H9 (cell line): ENCODE data around the gene ATG2B. TPM values are rescaled to one million over a fixed set of nuclear protein-coding genes. Genes with fewer than 3 reads are reported as not detected.

Source experiments
- DNase-seq: peaks from one replicate; pipeline ENCODE4 v3.0.0-alpha.2; 2017
- H2AFZ ChIP-seq: one replicate; pipeline ENCODE4 v1.6.1; 2013; ENCODE audit warnings: mild to moderate bottlenecking, low read length, control low read depth, moderate library complexity
- H2AK5ac ChIP-seq: 2 replicates; pipeline ENCODE4 v1.6.1; 2013; ENCODE audit warnings: low read length, control low read depth, mixed read lengths; ENCODE audit not compliant: insufficient read length
- H2BK120ac ChIP-seq: one replicate; pipeline ENCODE4 v1.6.1; 2013; ENCODE audit warnings: low read depth, mild to moderate bottlenecking, low read length, control low read depth, inconsistent platforms; ENCODE audit not compliant: poor library complexity, severe bottlenecking
- H2BK12ac ChIP-seq: 2 replicates; pipeline ENCODE4 v1.6.1; 2013; ENCODE audit warnings: low read length, control low read depth, mixed read lengths, low read depth; ENCODE audit not compliant: insufficient read length
- H2BK15ac ChIP-seq: 2 replicates; pipeline ENCODE4 v1.6.1; 2013; ENCODE audit warnings: low read depth, low read length, control low read depth
- H2BK20ac ChIP-seq: one replicate; pipeline ENCODE4 v1.6.1; 2013; ENCODE audit warnings: low read depth, mild to moderate bottlenecking, low read length, control low read depth, inconsistent platforms; ENCODE audit not compliant: poor library complexity, severe bottlenecking
- H2BK5ac ChIP-seq: 2 replicates; pipeline ENCODE4 v1.6.1; 2013; ENCODE audit warnings: low read length, control low read depth, mixed read lengths; ENCODE audit not compliant: insufficient read length
- H3K14ac ChIP-seq: 2 replicates; pipeline ENCODE4 v1.6.1; 2013; ENCODE audit warnings: low read length, control low read depth; ENCODE audit not compliant: insufficient read depth
- H3K18ac ChIP-seq: 2 replicates; pipeline ENCODE4 v1.6.1; 2013; ENCODE audit warnings: low read depth, mild to moderate bottlenecking, mixed read lengths, low read length, control low read depth; ENCODE audit not compliant: insufficient read length
- H3K23ac ChIP-seq: 2 replicates; pipeline ENCODE4 v1.6.1; 2013; ENCODE audit warnings: low read length, control low read depth, mixed read lengths, low read depth; ENCODE audit not compliant: insufficient read length
- H3K23me2 ChIP-seq: 2 replicates; pipeline ENCODE4 v1.6.1; 2013; ENCODE audit warnings: low read depth, mild to moderate bottlenecking, mixed read lengths, low read length, control low read depth; ENCODE audit not compliant: insufficient read length, poor library complexity, severe bottlenecking
- H3K27ac ChIP-seq: 2 replicates; pipeline ENCODE4 v1.5.1; 2013; ENCODE audit warnings: low read length, control low read depth, mixed read lengths, low read depth; ENCODE audit not compliant: insufficient read length
- H3K27me3 ChIP-seq: 2 replicates; pipeline ENCODE4 v1.6.1; 2013; ENCODE audit warnings: low read length, control low read depth, inconsistent platforms; ENCODE audit not compliant: insufficient read depth
- H3K4ac ChIP-seq: 2 replicates; pipeline ENCODE4 v1.6.1; 2013; ENCODE audit warnings: low read depth, mild to moderate bottlenecking, control low read depth, inconsistent platforms, low read length, moderate library complexity
- H3K4me1 ChIP-seq: 2 replicates; pipeline ENCODE4 v1.6.1; 2013; ENCODE audit warnings: low read length, control low read depth, inconsistent platforms; ENCODE audit not compliant: insufficient read depth
- H3K4me2 ChIP-seq: 2 replicates; pipeline ENCODE4 v1.6.1; 2013; ENCODE audit warnings: low read length, control low read depth, mixed read lengths; ENCODE audit not compliant: insufficient read length, insufficient read depth
- H3K56ac ChIP-seq: 2 replicates; pipeline ENCODE4 v1.6.1; 2013; ENCODE audit warnings: low read depth, mild to moderate bottlenecking, mixed read lengths, low read length, control low read depth; ENCODE audit not compliant: insufficient read length
- H3K79me1 ChIP-seq: 2 replicates; pipeline ENCODE4 v1.6.1; 2013; ENCODE audit warnings: low read depth, mild to moderate bottlenecking, moderate library complexity, low read length, control low read depth, inconsistent platforms; ENCODE audit not compliant: insufficient read depth, poor library complexity, severe bottlenecking
- H3K79me2 ChIP-seq: 2 replicates; pipeline ENCODE4 v1.6.1; 2013; ENCODE audit warnings: low read length, control low read depth, inconsistent platforms; ENCODE audit not compliant: insufficient read depth
- H3K9ac ChIP-seq: 2 replicates; pipeline ENCODE4 v1.6.1; 2013; ENCODE audit warnings: low read length, control low read depth, mixed read lengths; ENCODE audit not compliant: insufficient read length; ENCODE audit errors: extremely low read depth
- H3K9me3 ChIP-seq: one replicate; pipeline ENCODE4 v1.6.1; 2013; ENCODE audit warnings: low read depth, low read length, inconsistent platforms; ENCODE audit not compliant: control insufficient read depth
- H3T11ph ChIP-seq: one replicate; pipeline ENCODE4 v1.6.1; 2013; ENCODE audit warnings: mild to moderate bottlenecking, low read length, control low read depth, inconsistent platforms
- H4K20me1 ChIP-seq: one replicate; pipeline ENCODE4 v1.6.1; 2013; ENCODE audit not compliant: control insufficient read depth, insufficient read length, insufficient read depth
- H4K5ac ChIP-seq: 2 replicates; pipeline ENCODE4 v1.6.1; 2013; ENCODE audit warnings: low read depth, mild to moderate bottlenecking, mixed read lengths, low read length, control low read depth; ENCODE audit not compliant: insufficient read length
- H4K8ac ChIP-seq: replicated peaks from 2 replicates; pipeline ENCODE4 v1.6.1; 2013; ENCODE audit warnings: low read length, control low read depth, mixed read lengths, low read depth; ENCODE audit not compliant: insufficient read length
- H4K91ac ChIP-seq: 2 replicates; pipeline ENCODE4 v1.6.1; 2013; ENCODE audit warnings: low read depth, mild to moderate bottlenecking, moderate library complexity, mixed read lengths, low read length, control low read depth; ENCODE audit not compliant: insufficient read length
- H3K27ac Mint-ChIP-seq, 3 experiments: 2 replicates in 2 of 3; 3 replicates in 1 of 3; pipeline ENCODE4 v1.8.0; 2020 to 2021; ENCODE audit warnings: mixed read lengths in 3 of 3, mild to moderate bottlenecking in 1 of 3, moderate library complexity in 1 of 3
- H3K27me3 Mint-ChIP-seq: 2 replicates; pipeline ENCODE4 v1.8.0; 2021; ENCODE audit warnings: low read depth, mild to moderate bottlenecking, moderate library complexity, mixed read lengths
- H3K36me3 Mint-ChIP-seq, 3 experiments: 2 replicates in 2 of 3; 3 replicates in 1 of 3; pipeline ENCODE4 v1.8.0; 2020 to 2021; ENCODE audit warnings: low read depth in 3 of 3, mixed read lengths in 3 of 3; ENCODE audit not compliant: insufficient read depth in 1 of 3
- H3K4me1 Mint-ChIP-seq, 2 experiments: 2 replicates each; pipeline ENCODE4 v1.8.0; 2020; ENCODE audit warnings: mixed read lengths in 2 of 2
- H3K4me3 Mint-ChIP-seq, 2 experiments: 2 replicates in 1 of 2; 3 replicates in 1 of 2; pipeline ENCODE4 v1.8.0; 2020 to 2021; ENCODE audit warnings: mild to moderate bottlenecking in 2 of 2, mixed read lengths in 2 of 2, moderate library complexity in 1 of 2
- H3K9me3 Mint-ChIP-seq, 2 experiments: 2 replicates in 1 of 2; 3 replicates in 1 of 2; pipeline ENCODE4 v1.8.0; 2020; ENCODE audit warnings: mild to moderate bottlenecking in 2 of 2, mixed read lengths in 2 of 2, moderate library complexity in 1 of 2
- WGBS: extraction: QIAGEN DNeasy Blood & Tissue Kit; methylation state at CpG from one replicate; pipeline ENCODE4 v1.1.7; 2013; ENCODE audit warnings: missing lambda C conversion rate, low lambda C conversion rate, mixed read lengths; ENCODE audit not compliant: insufficient read length; ENCODE audit errors: extremely low coverage; 5-methylcytosine and 5-hydroxymethylcytosine counted together
- total RNA-seq: library from RNA; stranded (reverse); gene quantifications from 2 replicates; pipeline ENCODE4 v1.2.1, GENCODE V29; 2021
- TF ChIP-seq, protein P1 (sequence below): fragments of 200-600 bp; sonication (generic); conservative IDR thresholded peaks from 3 replicates; pipeline ENCODE4 v1.8.0; 2021; ENCODE audit warnings: antibody characterized with exemption, mild to moderate bottlenecking

Gene ATG2B
- total RNA-seq, 1 experiment from 2014 or later = 12.6 TPM

DNA sequence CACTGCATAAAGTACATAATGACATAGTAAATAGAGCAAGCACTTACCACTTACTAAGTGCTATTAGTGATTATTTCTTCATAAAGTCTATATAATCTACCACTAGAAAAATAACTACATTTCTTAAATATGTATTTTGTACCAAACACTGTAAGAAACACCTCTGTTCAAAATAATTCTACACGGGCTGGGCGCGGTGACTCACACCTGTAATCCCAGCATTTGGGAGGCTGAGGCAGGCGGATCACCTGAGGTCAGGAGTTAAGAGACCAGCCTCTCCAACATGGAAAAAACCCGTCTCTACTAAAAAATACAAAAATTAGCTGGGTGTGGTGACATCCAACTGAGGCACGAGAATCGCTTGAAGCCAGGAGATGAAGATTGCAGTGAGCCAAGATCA lies 38.9 kb downstream of the ATG2B start:
- H2AK5ac ChIP-seq = no peak overlapping the region
- H3K14ac ChIP-seq = no peak overlapping the region
- no peaks in the 10 kb centered on the region for H3K4me1 ChIP-seq
- no peak overlapping the region for H2AFZ ChIP-seq
- no peaks in the 10 kb centered on the region for H3K27me3 ChIP-seq
- H4K20me1 ChIP-seq = no peaks in the 10 kb centered on the region
- H3K79me2 ChIP-seq = no peaks in the 10 kb centered on the region
- no peak overlapping the region for H3K9ac ChIP-seq
- H3K79me1 ChIP-seq = no peaks in the 10 kb centered on the region
- TF ChIP-seq, protein P1, sequence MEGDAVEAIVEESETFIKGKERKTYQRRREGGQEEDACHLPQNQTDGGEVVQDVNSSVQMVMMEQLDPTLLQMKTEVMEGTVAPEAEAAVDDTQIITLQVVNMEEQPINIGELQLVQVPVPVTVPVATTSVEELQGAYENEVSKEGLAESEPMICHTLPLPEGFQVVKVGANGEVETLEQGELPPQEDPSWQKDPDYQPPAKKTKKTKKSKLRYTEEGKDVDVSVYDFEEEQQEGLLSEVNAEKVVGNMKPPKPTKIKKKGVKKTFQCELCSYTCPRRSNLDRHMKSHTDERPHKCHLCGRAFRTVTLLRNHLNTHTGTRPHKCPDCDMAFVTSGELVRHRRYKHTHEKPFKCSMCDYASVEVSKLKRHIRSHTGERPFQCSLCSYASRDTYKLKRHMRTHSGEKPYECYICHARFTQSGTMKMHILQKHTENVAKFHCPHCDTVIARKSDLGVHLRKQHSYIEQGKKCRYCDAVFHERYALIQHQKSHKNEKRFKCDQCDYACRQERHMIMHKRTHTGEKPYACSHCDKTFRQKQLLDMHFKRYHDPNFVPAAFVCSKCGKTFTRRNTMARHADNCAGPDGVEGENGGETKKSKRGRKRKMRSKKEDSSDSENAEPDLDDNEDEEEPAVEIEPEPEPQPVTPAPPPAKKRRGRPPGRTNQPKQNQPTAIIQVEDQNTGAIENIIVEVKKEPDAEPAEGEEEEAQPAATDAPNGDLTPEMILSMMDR = no peak
- H2BK12ac ChIP-seq = no peak overlapping the region
- no peak overlapping the region for H3K4me2 ChIP-seq
- no peaks in the 10 kb centered on the region for H3K23me2 ChIP-seq
- Mint-ChIP-seq H3K9me3 (no peaks in the 10 kb centered on the region), H3K36me3 (peaks cover 4 to 30% (median 12%) of the 10 kb centered on the region in 3 experiments; a peak in 6 of 7 replicates), H3K4me1 (peaks cover 8% of the 10 kb centered on the region in 2 experiments; a peak in 2 of 4 replicates), H3K27me3 (no peaks in the 10 kb centered on the region), H3K27ac (no peak overlapping the region), H3K4me3 (no peak overlapping the region)
- no peak overlapping the region for H2BK120ac ChIP-seq
- no peak overlapping the region for H3K23ac ChIP-seq
- no peak overlapping the region for H3K56ac ChIP-seq
- no peak overlapping the region for H4K91ac ChIP-seq
- no peak overlapping the region for H4K5ac ChIP-seq
- no peak overlapping the region for H2BK15ac ChIP-seq
- no peak overlapping the region for H4K8ac ChIP-seq
- H3K9me3 ChIP-seq = no peaks in the 10 kb centered on the region
- H3K18ac ChIP-seq = no peak overlapping the region
- WGBS = no CpG with 5 or more reads among the region's 7 CpGs
- H3T11ph ChIP-seq = no peak overlapping the region
- no peak overlapping the region for H3K27ac ChIP-seq
- no peak overlapping the region for H2BK5ac ChIP-seq
- no peak for DNase-seq
- H3K4ac ChIP-seq = no peak overlapping the region
- no peak overlapping the region for H2BK20ac ChIP-seq
